SK-N-DZ (cell line): Measurements from ENCODE around the gene OXA1L.
"Not testable (repeated sequence)": the region's sequence is repeated elsewhere in the genome, so short reads cannot be mapped to it uniquely, and the experiment has no call there.

Source experiments
- DNase-seq: peaks from one replicate; pipeline ENCODE4 v3.0.0-alpha.2; 2015; ENCODE audit warnings: low spot score

The OXA1L gene

GRCh38 chr14:22798528-22798927, 32.0 kb downstream of the OXA1L start:
- no peak for DNase-seq

GRCh38 chr14:22800346-22800745, 33.9 kb downstream of the OXA1L start:
- DNase-seq, result no peak

- no peak for DNase-seq
Measured at GRCh38 chr14:22801716-22802115, 35.2 kb downstream of the OXA1L start.

DNA sequence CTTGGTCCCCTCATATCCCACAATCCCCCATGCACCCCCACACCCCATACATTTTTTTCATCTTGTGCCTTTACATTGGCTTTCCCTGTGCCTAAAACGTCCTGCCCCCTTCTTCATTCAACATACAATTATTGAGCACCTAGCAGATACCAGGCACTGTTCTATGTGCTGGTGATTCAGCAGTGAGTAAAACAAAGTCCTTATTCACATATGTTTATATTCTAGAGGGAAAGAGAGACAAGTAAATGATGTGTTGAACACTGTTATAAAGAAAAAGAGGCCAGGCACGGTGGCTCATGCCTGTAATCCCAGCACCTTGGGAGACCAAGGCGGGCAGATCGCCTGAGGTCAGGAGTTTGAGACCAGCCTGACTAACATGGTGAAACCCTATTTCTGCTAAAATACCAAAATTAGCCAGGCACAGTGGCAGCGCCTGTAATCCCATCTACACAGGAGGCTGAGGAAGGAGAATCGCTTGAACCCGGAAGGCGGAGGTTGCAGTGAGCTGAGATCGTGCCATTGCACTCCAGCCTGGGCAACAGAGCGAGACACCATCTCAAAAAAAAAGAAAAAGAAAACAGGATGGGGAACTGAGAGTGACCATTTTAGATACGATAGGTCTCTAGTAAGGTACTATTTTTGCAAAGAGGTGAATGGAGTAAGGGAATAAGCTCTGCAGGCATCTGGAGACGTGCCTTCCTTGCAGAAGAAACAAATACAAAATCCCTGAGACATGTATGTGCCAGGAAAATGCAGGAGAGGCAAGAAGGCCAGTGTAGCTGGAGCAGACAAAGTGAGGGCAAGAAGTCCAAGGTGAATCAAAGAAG, 36.6 kb downstream of the OXA1L start:
- DNase-seq, result no peak

DNA sequence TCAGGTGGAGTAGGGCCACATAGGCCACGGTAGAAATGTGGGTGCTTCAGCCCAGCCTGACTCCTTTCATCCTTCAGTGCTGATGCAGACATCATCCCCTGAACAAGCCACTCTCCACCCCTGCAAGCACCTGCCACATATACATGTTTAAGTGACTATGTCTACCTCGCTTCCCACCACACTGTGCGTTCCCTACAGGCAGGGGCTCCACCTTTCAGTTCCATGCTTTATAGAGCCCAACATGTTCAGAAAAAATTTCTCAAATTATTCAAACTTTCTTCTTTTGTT, 37.1 kb downstream of the OXA1L start:
- DNase-seq, result no peak

DNA sequence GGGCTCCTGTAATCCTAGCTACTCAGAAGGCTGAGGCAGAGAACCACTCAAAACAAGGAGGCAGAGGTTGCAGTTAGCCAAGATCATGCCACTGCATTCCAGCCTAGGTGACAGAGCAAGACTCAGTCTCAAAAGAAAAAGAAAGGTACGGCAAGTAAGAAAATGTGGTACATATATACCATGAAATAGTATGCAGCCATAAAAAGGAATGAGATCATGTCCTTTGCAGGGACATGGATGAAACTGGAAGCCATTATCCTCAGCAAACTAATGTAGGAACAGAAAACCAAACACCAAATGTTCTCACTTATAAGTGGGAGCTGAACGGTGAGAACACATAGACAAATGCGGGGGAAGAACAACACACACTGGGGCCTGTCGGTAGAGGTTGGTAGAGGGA, 38.7 kb downstream of the OXA1L start:
- DNase-seq, result not testable (repeated sequence)

DNA sequence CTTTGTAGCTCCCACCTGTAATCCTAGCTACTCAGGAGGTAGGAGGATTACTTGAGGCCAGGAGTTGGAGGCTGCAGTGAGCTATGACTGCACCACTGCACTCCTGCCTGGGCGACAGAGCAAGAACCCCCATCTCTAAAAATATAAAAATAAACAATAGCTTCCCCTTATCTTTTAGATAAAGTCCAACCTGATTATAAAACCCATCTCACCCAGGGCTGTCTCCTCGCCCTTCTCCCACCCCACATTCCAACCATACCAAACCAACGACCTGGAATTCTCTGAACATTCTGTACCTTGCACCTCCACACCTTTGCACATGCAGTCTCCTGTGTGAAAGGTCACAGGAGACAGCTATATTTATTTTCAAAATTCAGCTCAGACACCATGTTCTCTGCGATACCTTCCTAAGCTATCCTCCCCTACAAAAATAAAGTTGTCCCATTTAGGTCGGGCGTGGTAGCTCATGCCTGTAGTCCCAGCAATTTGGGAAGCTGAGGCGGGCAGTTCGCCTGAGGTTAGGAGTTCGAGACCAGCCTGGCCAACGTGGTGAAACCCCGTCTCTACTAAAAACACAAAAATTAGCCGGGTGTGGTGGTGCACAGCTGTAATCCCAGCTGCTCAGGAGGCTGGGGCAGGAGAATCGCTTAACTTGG, 41.1 kb downstream of the OXA1L start:
- no peak for DNase-seq

DNA sequence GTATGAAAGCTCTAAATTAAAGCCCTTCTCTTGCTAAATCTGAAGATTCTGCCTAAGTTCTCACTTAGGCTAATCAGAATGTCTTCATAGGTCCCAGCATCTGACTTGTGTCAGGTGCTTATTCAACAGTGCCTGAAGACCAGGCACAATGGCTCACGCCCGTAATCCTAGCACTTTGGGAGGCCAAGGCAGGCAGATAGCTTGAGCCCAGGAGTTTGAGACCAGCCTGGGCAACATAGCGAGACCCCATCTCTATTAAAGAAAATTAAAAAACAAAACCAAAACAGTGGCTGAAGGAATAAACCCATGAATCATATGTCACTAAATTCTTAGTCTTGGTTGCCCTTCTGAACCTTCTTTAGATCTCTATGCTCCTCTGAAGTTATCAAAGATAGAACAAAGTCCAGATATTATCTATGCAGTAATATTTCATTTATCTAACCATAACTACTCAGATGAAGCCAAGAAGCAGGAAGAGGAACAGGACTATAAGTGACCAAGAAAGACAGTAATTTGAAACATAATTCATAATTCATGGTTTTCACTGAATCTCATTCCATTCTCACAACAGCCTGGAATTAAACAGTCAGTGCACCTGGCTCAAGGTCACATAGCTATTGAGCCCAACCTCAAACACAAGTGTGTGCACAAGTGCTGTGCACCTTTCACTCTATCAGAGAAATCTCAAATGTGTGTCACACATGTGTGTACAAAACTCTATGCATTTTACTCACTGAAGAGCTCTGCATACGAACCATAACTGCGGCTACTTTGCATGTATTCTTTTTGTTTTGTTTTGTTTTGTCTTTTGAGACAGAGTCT, 42.1 kb downstream of the OXA1L start:
- no peak for DNase-seq

DNA sequence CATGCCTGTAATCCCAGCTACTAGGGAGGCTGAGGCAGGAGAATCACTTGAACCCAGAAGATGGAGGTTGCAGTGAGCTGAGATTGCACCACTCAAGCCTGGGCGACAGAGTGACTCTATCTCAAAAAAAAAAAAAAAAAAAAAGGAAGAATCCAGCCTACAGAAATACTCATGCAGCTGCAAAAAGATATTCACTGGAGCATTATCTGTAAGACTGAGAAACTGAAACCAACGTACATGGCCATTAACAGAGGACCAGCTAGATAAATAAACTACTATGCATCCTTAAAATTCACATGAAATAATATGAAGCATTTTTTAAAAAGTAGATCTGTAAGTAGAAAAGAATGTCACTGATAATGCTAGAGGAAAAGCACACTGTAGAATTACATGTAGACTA, 45.2 kb downstream of the OXA1L start:
- DNase-seq, result no peak

- no peak for DNase-seq
Measured at GRCh38 chr14:22812744-22813143, 46.3 kb downstream of the OXA1L start.

GRCh38 chr14:22813145-22813544, 46.7 kb downstream of the OXA1L start:
- DNase-seq, result no peak

DNA sequence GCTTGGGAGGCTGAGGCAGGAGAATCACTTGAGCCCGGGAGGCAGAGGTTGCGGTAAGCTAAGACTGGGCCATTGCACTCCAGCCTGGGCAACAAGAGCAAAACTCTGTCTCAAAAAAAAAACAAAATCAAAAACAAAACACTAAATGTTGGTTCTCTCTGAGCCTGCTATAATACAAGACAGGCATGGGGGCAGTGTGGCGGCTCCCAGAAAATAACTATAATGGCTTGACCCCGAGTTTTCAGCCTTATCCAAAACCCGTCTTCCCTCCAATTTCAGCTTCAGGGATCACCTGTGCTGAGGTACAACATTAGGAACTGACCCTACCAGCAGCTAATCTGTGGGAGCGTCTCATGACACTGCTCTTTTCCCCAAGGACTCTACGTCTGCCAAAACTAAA, 47.9 kb downstream of the OXA1L start:
- DNase-seq, result no peak

- no peak for DNase-seq
Measured at GRCh38 chr14:22814941-22815713, 48.6 kb downstream of the OXA1L start, which contains the start of gene SLC7A7. Gene SLC7A7, minus strand, starts transcription at chr14:22815435. Its CDS starts 2,037 bp downstream, at chr14:22813398.

DNA sequence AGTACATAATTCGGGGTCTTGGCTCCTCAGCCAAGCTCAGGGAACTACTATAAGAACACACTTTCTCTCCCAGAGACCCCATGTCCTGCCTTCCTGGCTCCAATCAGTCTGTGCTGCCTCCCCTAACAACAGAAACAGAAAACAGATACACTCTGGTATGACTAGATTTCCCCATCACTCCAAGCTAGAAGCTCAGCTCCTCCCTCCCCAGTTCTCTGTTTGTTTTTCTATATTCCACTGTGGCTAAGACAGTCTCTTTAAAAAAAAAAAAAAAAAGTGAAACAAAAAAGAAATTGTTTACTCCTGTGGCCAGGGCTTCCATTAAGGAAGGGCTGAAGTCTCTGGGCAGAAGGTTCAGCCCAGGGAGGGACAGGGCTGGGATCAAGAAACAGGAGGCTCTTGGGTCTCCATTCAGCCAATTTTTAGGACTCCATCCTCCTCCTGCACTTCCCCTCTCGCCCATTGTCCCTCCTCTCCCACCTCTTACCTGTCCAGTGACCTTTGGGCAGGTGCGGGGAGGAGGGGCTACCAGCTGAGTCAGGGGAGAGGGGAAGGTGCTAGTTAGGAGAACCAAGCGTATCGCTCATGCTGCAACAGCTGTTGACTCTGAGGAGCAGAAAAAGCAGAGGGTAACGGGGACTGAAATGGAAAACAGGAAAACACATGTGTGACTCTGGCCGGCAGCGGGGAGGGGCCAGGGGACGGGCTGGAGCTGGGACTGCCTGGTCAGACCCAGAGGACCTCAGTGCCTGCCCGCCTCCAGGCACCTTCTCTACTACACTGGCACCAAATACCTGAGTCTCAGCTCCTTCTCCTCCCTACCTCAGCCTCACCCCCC, 52.9 kb downstream of the OXA1L start:
- DNase-seq, result no peak

- no peak for DNase-seq
Measured at GRCh38 chr14:22820731-22821130, 54.2 kb downstream of the OXA1L start.

DNA sequence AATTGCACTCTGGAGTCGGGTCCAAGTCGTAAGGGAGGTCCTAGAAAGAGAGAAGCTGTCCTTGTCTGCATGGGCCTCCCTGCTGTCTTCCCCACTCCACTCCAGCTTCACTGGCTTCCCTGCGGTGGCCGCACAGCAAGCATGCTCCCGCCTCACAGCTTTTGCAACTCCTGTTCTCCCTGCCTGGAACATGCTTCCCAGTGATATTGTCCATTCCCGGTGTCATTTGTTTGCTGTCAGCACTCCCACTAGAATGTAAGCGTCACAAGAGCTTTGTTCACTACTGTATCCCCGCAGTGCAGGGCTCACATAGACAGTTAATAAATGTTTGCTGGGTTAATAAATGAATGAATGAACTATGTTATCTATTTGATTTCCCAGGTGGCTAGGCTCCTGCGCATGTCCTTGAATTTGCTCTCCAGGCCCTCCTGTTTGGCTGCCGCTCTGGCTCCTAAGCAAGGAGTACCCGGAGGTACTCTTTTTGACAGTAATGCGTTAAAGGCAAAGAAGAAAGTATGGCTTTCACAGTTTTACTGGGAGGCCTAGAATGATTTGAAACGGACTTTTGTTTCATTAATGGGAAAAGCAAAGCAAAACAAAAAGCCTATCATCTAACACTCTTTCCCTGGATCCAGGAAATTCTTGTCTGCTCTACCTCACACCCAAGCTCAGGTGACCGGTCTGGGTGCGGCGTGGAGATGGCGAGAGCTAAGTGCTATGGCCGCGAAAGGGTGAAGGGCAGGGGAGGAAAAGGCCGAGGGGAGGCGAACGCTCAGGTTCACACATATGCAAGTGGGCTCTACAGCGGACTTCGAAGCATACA, 54.9 kb downstream of the OXA1L start:
- no peak for DNase-seq

DNA sequence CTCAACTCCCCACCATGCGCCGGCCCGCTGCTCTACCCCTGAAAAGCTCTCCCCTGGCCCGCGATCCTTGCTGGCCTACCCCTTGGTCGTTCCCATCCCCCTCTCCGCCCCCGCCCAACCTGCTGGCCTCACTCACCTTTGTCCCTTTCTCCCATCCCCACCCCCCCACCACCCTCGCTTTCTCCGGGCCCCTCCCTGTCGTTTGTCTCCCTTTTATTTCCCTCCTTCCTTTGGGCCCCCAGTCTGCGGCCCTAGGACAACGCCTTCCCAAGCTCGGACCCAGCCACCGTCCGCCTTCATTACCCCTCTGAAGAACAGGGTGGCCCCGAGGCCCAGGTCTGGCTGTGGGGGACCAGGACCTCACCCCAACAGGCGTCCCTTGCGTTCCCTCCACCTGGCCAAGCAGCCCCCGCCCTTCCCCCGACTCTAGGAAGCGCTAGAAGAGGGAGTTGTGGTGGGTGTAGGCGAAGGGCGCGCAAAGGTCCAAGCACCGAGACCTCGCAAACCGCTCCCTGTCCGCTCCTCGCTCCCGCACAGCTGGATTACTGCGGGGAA, 55.6 kb downstream of the OXA1L start:
- no peak for DNase-seq
